ENCODE results near the gene CHKA. TPM values are rescaled to one million over a fixed set of nuclear protein-coding genes. Genes with fewer than 3 reads are reported as not detected.

The CHKA gene
- polyA plus RNA-seq, 1 of the 3 experiments (the other 2 are of a cell fraction): 12.3 TPM

DNA sequence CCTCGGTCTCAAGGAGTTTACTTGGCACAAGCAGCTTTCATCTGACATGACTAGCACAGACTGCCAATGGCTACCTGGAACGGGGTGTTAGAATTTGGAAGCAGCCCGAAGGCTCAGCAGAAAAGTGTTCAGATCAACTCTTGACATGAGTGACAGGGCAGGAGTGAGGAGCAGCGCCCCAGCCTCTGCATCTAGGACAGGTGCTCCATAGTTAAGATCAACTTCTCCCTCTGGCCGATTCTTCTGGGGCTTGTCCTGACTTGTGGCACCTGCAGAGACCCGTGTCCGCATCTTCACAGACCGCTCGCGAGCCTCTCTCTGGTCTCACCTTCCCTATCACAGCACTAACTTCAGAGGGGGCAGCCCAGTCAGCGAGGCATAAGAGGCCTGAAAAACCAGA is 42.5 kb upstream of the CHKA start:
- no peak for DNase-seq
- ChIA-PET POLR2A (no interaction called here), CTCF (interaction anchor here (1.4 to 1.5 kb wide), 2 partner anchors 23 to 45 kb away, joined by 3 to 4 read pairs; no protein-coding TSS in a partner anchor)
- Histone ChIP-seq H3K36me3 (replicated peaks in 1 of 2; ENCODE audit: control insufficient read depth in 1 of 2, insufficient read depth in 2 of 2, low read length in 1 of 2) (peaks cover 28 to 47% of the 10 kb centered on the region in 2 experiments), H3K9me3 (no peaks in the 10 kb centered on the region), H3K4me2 (no peak overlapping the region), H2AFZ (ENCODE audit: low read depth) (no peak overlapping the region), H3F3A (replicated peaks; ENCODE audit: insufficient read depth) (no peaks in the 10 kb centered on the region), H3K4me3 (ENCODE audit: low read depth in 2 of 2, low read length in 1 of 2) (no peak overlapping the region), H3K9me2 (no peaks in the 10 kb centered on the region), H3K9ac (no peak overlapping the region), H3K27ac (ENCODE audit: low read depth in 2 of 2, low read length in 1 of 2) (no peak overlapping the region), H3K79me2 (ENCODE audit: insufficient read depth) (no peaks in the 10 kb centered on the region), H3K4me1 (ENCODE audit: control insufficient read depth in 1 of 2, insufficient read depth in 2 of 2, low read depth in 1 of 2, low read length in 1 of 2) (no peaks in the 10 kb centered on the region), H4K20me1 (ENCODE audit: insufficient read depth) (no peaks in the 10 kb centered on the region), H3K27me3 (ENCODE audit: insufficient read depth) (no peaks in the 10 kb centered on the region)
- WGBS (ENCODE audit: low lambda C conversion rate): 88% methylated on average over 11 of the region's 11 CpGs
- TF ChIP-seq GABPA (IDR thresholded peaks at IDR 0.05; ENCODE audit: low read depth) (no peak), MXI1 (IDR thresholded peaks at IDR 0.05; ENCODE audit: low read depth, low read length) (no peak), JUND (IDR thresholded peaks at IDR 0.05) (no peak), NFIC (IDR thresholded peaks at IDR 0.05; ENCODE audit: borderline replicate concordance) (no peak), RCOR1 (IDR thresholded peaks at IDR 0.05; ENCODE audit: low read length) (no peak), FOXM1 (IDR thresholded peaks at IDR 0.05; ENCODE audit: low read depth) (no peak), ELF1 (IDR thresholded peaks at IDR 0.05) (no peak), TAF1 (IDR thresholded peaks at IDR 0.05; ENCODE audit: borderline replicate concordance, low read depth, low read length) (no peak), RXRA (IDR thresholded peaks at IDR 0.05; ENCODE audit: borderline replicate concordance, low read depth) (no peak), USF1 (IDR thresholded peaks at IDR 0.05; ENCODE audit: borderline replicate concordance, low read depth) (no peak), GATA2 (CRISPR knock-in tag; IDR thresholded peaks at IDR 0.05) (no peak)
- TF ChIP-seq, protein P1, sequence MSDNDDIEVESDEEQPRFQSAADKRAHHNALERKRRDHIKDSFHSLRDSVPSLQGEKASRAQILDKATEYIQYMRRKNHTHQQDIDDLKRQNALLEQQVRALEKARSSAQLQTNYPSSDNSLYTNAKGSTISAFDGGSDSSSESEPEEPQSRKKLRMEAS (IDR thresholded peaks at IDR 0.05; ENCODE audit: low read depth): no peak

- H3F3A ChIP-seq (replicated peaks; ENCODE audit: insufficient read depth): peaks cover 5% of the 10 kb centered on the region
- ChIA-PET POLR2A (no interaction called here), CTCF (no interaction called here)
- H3K9ac ChIP-seq: no peak overlapping the region
- no peak for DNase-seq
- H3K4me2 ChIP-seq: no peak overlapping the region
- no peaks in the 10 kb centered on the region for H3K9me2 ChIP-seq
- no peaks in the 10 kb centered on the region for H3K9me3 ChIP-seq
- no peak overlapping the region for H2AFZ ChIP-seq (ENCODE audit: low read depth)
- H3K4me1 ChIP-seq (ENCODE audit: control insufficient read depth in 1 of 2, insufficient read depth in 2 of 2, low read depth in 1 of 2, low read length in 1 of 2): no peaks in the 10 kb centered on the region
- WGBS (ENCODE audit: low lambda C conversion rate): 97% methylated on average over 7 of the region's 7 CpGs
- H3K27ac ChIP-seq (ENCODE audit: low read depth in 2 of 2, low read length in 1 of 2): no peak overlapping the region
- H3K36me3 ChIP-seq (replicated peaks in 1 of 2; ENCODE audit: control insufficient read depth in 1 of 2, insufficient read depth in 2 of 2, low read length in 1 of 2): peaks cover 17 to 42% of the 10 kb centered on the region in 2 experiments
- no peak overlapping the region for H3K4me3 ChIP-seq (ENCODE audit: low read depth in 2 of 2, low read length in 1 of 2)
- no peaks in the 10 kb centered on the region for H3K79me2 ChIP-seq (ENCODE audit: insufficient read depth)
- H4K20me1 ChIP-seq (ENCODE audit: insufficient read depth): no peaks in the 10 kb centered on the region
- H3K27me3 ChIP-seq (ENCODE audit: insufficient read depth): no peaks in the 10 kb centered on the region
- TF ChIP-seq, protein P2, sequence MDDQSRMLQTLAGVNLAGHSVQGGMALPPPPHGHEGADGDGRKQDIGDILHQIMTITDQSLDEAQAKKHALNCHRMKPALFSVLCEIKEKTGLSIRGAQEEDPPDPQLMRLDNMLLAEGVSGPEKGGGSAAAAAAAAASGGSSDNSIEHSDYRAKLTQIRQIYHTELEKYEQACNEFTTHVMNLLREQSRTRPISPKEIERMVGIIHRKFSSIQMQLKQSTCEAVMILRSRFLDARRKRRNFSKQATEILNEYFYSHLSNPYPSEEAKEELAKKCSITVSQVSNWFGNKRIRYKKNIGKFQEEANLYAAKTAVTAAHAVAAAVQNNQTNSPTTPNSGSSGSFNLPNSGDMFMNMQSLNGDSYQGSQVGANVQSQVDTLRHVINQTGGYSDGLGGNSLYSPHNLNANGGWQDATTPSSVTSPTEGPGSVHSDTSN (IDR thresholded peaks at IDR 0.05): no peak
- TF ChIP-seq SIN3A (IDR thresholded peaks at IDR 0.05; ENCODE audit: borderline replicate concordance, low read depth, low read length): no peak
- no peak for TF ChIP-seq EZH2phosphoT487 (IDR thresholded peaks at IDR 0.05; ENCODE audit: borderline replicate concordance, low read depth)
- TF ChIP-seq, protein P1 (IDR thresholded peaks at IDR 0.05; ENCODE audit: low read depth): no peak
- TF ChIP-seq FOXM1 (IDR thresholded peaks at IDR 0.05; ENCODE audit: low read depth): no peak
- no peak for TF ChIP-seq GABPA (IDR thresholded peaks at IDR 0.05; ENCODE audit: low read depth)
- TF ChIP-seq POLR2AphosphoS5 (IDR thresholded peaks at IDR 0.05; ENCODE audit: low read depth, low read length): no peak
- no peak for TF ChIP-seq RCOR1 (IDR thresholded peaks at IDR 0.05; ENCODE audit: low read length)
- TF ChIP-seq CHD2 (IDR thresholded peaks at IDR 0.05; ENCODE audit: low read length, partially characterized antibody): no peak
- TF ChIP-seq NFIC (IDR thresholded peaks at IDR 0.05; ENCODE audit: borderline replicate concordance): no peak
- no peak for TF ChIP-seq GATA2 (CRISPR knock-in tag; IDR thresholded peaks at IDR 0.05)
- TF ChIP-seq MEF2A (IDR thresholded peaks at IDR 0.05; ENCODE audit: borderline replicate concordance, low read depth): no peak
- no peak for TF ChIP-seq ELF1 (IDR thresholded peaks at IDR 0.05)
- no peak for TF ChIP-seq FOXJ3 (CRISPR knock-in tag; IDR thresholded peaks at IDR 0.05)
- TF ChIP-seq RFX5 (IDR thresholded peaks at IDR 0.05; ENCODE audit: low read length): no peak
- TF ChIP-seq TCF12 (IDR thresholded peaks at IDR 0.05): no peak
- TF ChIP-seq, protein P3, sequence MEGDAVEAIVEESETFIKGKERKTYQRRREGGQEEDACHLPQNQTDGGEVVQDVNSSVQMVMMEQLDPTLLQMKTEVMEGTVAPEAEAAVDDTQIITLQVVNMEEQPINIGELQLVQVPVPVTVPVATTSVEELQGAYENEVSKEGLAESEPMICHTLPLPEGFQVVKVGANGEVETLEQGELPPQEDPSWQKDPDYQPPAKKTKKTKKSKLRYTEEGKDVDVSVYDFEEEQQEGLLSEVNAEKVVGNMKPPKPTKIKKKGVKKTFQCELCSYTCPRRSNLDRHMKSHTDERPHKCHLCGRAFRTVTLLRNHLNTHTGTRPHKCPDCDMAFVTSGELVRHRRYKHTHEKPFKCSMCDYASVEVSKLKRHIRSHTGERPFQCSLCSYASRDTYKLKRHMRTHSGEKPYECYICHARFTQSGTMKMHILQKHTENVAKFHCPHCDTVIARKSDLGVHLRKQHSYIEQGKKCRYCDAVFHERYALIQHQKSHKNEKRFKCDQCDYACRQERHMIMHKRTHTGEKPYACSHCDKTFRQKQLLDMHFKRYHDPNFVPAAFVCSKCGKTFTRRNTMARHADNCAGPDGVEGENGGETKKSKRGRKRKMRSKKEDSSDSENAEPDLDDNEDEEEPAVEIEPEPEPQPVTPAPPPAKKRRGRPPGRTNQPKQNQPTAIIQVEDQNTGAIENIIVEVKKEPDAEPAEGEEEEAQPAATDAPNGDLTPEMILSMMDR (IDR thresholded peaks at IDR 0.05): no peak
- TF ChIP-seq EP300 (IDR thresholded peaks at IDR 0.05; ENCODE audit: borderline replicate concordance in 1 of 2, low read depth in 1 of 2, low read length in 1 of 2): no peak
- TF ChIP-seq TAF1 (IDR thresholded peaks at IDR 0.05; ENCODE audit: borderline replicate concordance, low read depth, low read length): no peak
Observed at GRCh38 chr11:68160100-68160695, 39.0 kb upstream of the CHKA start.

Measured in SK-N-SH (cell line).